ENCODE measurements around the gene FSTL4. TPM values are rescaled to one million over a fixed set of nuclear protein-coding genes. Genes with fewer than 3 reads are reported as not detected.
"Not testable (repeated sequence)": the region's sequence is repeated elsewhere in the genome, so short reads cannot be mapped to it uniquely, and the experiment has no call there.

FSTL4 gene
- polyA plus RNA-seq, 1 donor from 2014 or later: 0.57 TPM

DNA sequence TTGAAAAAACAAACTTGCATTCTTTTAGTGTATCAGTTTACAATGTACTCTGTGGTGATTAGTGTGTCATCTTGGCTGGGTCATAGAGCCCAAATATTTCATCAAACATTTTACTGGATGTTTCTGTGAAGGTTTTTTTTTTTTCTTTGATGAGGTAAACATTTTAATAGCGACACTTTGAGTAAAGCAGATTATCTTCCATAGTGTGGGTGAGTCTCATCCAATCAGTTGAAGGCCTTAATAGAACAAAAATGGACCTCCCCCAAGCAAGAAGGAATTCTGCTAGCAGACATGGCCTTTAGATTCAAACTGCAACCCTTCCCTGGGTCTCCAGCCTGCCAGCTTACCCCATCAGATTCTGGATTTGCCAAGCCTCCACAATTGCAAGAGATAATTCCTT is 72.5 kb downstream of the FSTL4 start:
- Histone ChIP-seq H3K9ac (ENCODE audit: low read length) (no peak overlapping the region), H2AFZ (ENCODE audit: low read depth, low read length) (no peak overlapping the region), H3K27me3 (ENCODE audit: insufficient read depth, low read depth, low read length) (no peaks in the 10 kb centered on the region), H3K27ac (ENCODE audit: low read length) (no peak overlapping the region), H4K20me1 (ENCODE audit: insufficient read depth) (no peaks in the 10 kb centered on the region), H3K9me2 (ENCODE audit: insufficient read depth, low read length) (no peaks in the 10 kb centered on the region), H3F3A (ENCODE audit: insufficient read depth, low read length, poor library complexity, severe bottlenecking) (no peaks in the 10 kb centered on the region), H3K9me3 (ENCODE audit: low read length) (no peaks in the 10 kb centered on the region), H3K4me2 (ENCODE audit: low read length) (no peak overlapping the region), H3K36me3 (ENCODE audit: insufficient read depth, low read length) (no peaks in the 10 kb centered on the region), H3K79me2 (replicated peaks; ENCODE audit: insufficient read depth, low read length) (no peaks in the 10 kb centered on the region), H3K4me3 (ENCODE audit: low read length) (no peak overlapping the region)
- TF ChIP-seq, protein P1, sequence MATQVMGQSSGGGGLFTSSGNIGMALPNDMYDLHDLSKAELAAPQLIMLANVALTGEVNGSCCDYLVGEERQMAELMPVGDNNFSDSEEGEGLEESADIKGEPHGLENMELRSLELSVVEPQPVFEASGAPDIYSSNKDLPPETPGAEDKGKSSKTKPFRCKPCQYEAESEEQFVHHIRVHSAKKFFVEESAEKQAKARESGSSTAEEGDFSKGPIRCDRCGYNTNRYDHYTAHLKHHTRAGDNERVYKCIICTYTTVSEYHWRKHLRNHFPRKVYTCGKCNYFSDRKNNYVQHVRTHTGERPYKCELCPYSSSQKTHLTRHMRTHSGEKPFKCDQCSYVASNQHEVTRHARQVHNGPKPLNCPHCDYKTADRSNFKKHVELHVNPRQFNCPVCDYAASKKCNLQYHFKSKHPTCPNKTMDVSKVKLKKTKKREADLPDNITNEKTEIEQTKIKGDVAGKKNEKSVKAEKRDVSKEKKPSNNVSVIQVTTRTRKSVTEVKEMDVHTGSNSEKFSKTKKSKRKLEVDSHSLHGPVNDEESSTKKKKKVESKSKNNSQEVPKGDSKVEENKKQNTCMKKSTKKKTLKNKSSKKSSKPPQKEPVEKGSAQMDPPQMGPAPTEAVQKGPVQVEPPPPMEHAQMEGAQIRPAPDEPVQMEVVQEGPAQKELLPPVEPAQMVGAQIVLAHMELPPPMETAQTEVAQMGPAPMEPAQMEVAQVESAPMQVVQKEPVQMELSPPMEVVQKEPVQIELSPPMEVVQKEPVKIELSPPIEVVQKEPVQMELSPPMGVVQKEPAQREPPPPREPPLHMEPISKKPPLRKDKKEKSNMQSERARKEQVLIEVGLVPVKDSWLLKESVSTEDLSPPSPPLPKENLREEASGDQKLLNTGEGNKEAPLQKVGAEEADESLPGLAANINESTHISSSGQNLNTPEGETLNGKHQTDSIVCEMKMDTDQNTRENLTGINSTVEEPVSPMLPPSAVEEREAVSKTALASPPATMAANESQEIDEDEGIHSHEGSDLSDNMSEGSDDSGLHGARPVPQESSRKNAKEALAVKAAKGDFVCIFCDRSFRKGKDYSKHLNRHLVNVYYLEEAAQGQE (IDR thresholded peaks at IDR 0.05; ENCODE audit: borderline replicate concordance): no peak
- TF ChIP-seq EP300 (conservative IDR thresholded peaks at IDR 0.05; ENCODE audit: poor library complexity, severe bottlenecking) (no peak), EZH2 (IDR thresholded peaks at IDR 0.05; ENCODE audit: borderline replicate concordance, insufficient read depth, low read length, poor library complexity, severe bottlenecking) (no peak), MXI1 (conservative IDR thresholded peaks at IDR 0.05; ENCODE audit: poor library complexity, severe bottlenecking) (no peak), RAD21 (conservative IDR thresholded peaks at IDR 0.05) (no peak), POLR2AphosphoS5 (IDR thresholded peaks at IDR 0.05) (no peak), TAF1 (IDR thresholded peaks at IDR 0.05; ENCODE audit: low read depth) (no peak), SMC3 (conservative IDR thresholded peaks at IDR 0.05; ENCODE audit: poor library complexity) (no peak)
- TF ChIP-seq, protein P2, sequence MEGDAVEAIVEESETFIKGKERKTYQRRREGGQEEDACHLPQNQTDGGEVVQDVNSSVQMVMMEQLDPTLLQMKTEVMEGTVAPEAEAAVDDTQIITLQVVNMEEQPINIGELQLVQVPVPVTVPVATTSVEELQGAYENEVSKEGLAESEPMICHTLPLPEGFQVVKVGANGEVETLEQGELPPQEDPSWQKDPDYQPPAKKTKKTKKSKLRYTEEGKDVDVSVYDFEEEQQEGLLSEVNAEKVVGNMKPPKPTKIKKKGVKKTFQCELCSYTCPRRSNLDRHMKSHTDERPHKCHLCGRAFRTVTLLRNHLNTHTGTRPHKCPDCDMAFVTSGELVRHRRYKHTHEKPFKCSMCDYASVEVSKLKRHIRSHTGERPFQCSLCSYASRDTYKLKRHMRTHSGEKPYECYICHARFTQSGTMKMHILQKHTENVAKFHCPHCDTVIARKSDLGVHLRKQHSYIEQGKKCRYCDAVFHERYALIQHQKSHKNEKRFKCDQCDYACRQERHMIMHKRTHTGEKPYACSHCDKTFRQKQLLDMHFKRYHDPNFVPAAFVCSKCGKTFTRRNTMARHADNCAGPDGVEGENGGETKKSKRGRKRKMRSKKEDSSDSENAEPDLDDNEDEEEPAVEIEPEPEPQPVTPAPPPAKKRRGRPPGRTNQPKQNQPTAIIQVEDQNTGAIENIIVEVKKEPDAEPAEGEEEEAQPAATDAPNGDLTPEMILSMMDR (IDR thresholded peaks at IDR 0.05; ENCODE audit: poor library complexity, severe bottlenecking): no peak

DNA sequence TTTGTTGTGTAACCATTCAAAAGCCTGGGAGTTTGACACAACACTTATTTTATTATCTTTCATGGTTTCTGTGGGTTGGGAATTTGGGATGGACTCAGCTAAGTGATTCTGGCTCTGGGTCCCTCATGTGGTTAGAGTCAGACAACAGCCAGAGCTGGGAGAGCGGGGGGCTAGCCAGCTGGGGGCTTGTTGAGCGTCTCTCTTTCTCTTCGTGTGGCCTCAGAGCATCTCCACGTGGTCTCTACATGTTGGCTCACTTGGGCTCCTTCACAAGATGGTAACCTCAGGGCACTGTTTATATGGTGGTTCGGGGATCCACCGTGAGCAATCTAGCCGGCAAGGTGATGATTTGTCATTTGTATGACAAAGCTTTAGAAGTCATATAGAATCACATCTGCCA is 73.6 kb downstream of the FSTL4 start:
- H4K20me1 ChIP-seq (ENCODE audit: insufficient read depth): no peaks in the 10 kb centered on the region
- H3K36me3 ChIP-seq (ENCODE audit: insufficient read depth, low read length): no peaks in the 10 kb centered on the region
- no peak overlapping the region for H3K27ac ChIP-seq (ENCODE audit: low read length)
- no peak overlapping the region for H3K4me3 ChIP-seq (ENCODE audit: low read length)
- TF ChIP-seq EP300 (conservative IDR thresholded peaks at IDR 0.05; ENCODE audit: poor library complexity, severe bottlenecking): no peak
- no peak for TF ChIP-seq SMC3 (conservative IDR thresholded peaks at IDR 0.05; ENCODE audit: poor library complexity)
- TF ChIP-seq, protein P2 (IDR thresholded peaks at IDR 0.05; ENCODE audit: poor library complexity, severe bottlenecking): no peak
- TF ChIP-seq, protein P1 (IDR thresholded peaks at IDR 0.05; ENCODE audit: borderline replicate concordance): no peak
- no peak for TF ChIP-seq RAD21 (conservative IDR thresholded peaks at IDR 0.05)
- TF ChIP-seq MXI1 (conservative IDR thresholded peaks at IDR 0.05; ENCODE audit: poor library complexity, severe bottlenecking): no peak
- no peak for TF ChIP-seq TAF1 (IDR thresholded peaks at IDR 0.05; ENCODE audit: low read depth)
- no peak for TF ChIP-seq POLR2AphosphoS5 (IDR thresholded peaks at IDR 0.05)
- TF ChIP-seq EZH2 (IDR thresholded peaks at IDR 0.05; ENCODE audit: borderline replicate concordance, insufficient read depth, low read length, poor library complexity, severe bottlenecking): no peak
- H3K9me3 ChIP-seq (ENCODE audit: low read length): no peaks in the 10 kb centered on the region
- H3K79me2 ChIP-seq (replicated peaks; ENCODE audit: insufficient read depth, low read length): no peaks in the 10 kb centered on the region
- H3K9me2 ChIP-seq (ENCODE audit: insufficient read depth, low read length): no peaks in the 10 kb centered on the region
- no peak overlapping the region for H2AFZ ChIP-seq (ENCODE audit: low read depth, low read length)
- H3K9ac ChIP-seq (ENCODE audit: low read length): no peak overlapping the region
- no peak overlapping the region for H3K4me2 ChIP-seq (ENCODE audit: low read length)
- no peaks in the 10 kb centered on the region for H3F3A ChIP-seq (ENCODE audit: insufficient read depth, low read length, poor library complexity, severe bottlenecking)
- no peaks in the 10 kb centered on the region for H3K27me3 ChIP-seq (ENCODE audit: insufficient read depth, low read depth, low read length)

DNA sequence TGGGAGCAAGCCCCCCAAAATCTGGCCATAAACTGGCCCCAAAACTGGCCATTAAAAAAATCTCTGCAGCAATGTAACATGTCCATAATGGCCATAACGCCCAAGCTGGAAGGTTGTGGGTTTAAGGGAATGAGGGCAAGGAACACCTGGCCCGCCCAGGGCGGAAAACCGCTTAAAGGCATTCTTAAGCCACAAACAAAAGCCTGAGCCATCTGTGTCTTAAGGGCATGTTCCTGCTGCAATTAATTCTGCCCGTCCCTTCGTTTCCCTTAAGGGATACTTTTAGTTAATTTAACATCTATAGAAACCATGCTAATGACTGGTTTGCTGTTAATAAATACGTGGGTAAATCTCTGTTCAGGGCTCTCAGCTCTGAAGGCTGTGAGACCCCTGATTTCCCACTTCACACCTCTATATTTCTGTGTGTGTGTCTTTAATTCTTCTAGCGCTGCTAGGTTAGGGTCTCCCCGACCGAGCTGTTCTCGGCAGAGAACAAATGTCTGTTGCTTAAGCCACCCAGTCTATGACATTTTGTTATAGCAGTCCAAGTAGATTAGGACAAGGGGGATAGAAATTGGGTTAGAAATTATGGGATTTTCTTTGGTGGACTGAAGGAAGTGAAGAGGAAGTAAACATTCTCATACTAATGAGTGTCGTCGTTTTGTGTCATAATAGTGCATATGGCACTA is 77.0 kb downstream of the FSTL4 start:
- H3K9me3 ChIP-seq (ENCODE audit: low read length): not testable (repeated sequence)

More for the DNA sequence above, 77.0 kb downstream of the FSTL4 start:
- not testable (repeated sequence) for H3K4me2 ChIP-seq (ENCODE audit: low read length); H3K36me3 ChIP-seq (ENCODE audit: insufficient read depth, low read length); H3K79me2 ChIP-seq (replicated peaks; ENCODE audit: insufficient read depth, low read length); H2AFZ ChIP-seq (ENCODE audit: low read depth, low read length); H3K9me2 ChIP-seq (ENCODE audit: insufficient read depth, low read length); H3K4me3 ChIP-seq (ENCODE audit: low read length); H4K20me1 ChIP-seq (ENCODE audit: insufficient read depth); H3K27ac ChIP-seq (ENCODE audit: low read length); H3K27me3 ChIP-seq (ENCODE audit: insufficient read depth, low read depth, low read length); H3F3A ChIP-seq (ENCODE audit: insufficient read depth, low read length, poor library complexity, severe bottlenecking); H3K9ac ChIP-seq (ENCODE audit: low read length)

All from neural cell (in vitro differentiated cells).